ENCODE measurements around the gene RNASE8. TPM values are rescaled to one million over a fixed set of nuclear protein-coding genes. Genes with fewer than 3 reads are reported as not detected.

The RNASE8 gene
- total RNA-seq, 1 donor from 2014 or later, result not detected

DNA sequence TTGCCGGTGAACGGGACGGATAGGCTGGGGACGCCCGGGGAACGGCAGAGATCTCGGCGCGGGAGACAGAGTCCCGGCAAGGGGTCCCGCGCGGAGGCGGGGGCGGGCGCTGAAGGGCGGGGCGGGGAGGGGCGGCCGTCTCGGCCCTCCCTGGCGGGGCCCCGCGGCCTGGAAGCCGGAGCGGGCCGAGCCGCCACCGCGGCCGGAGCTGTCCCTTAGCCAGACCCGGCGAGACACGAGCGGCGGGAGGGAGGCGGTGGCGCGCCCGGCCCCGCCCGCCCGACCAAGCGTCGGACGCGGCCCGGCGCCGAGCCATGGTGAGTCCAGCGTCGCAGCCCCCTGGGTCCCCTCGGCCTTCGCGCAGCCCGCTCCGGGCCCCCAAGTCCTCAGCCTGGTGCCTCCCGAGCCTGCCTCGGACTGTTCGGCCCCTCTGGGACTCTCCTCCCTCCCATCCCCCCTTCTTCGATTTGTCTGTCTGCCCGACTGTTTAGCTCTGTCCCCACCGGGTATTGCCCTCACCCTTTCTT lies 12.5 kb downstream of the RNASE8 start, which contains the start of gene ARHGEF40:
Gene ARHGEF40 (plus strand): TSS at position 222 of the 527 bp plus-strand sequence. CDS start 93 bp downstream, at position 315.
- H3K4me1 Mint-ChIP-seq (ENCODE audit: unreplicated experiment), result peaks cover 15% of the 10 kb centered on the region
- peak; percentile 38 for DNase-seq (ENCODE audit: low spot score)
- peaks cover 5% of the 10 kb centered on the region for H3K36me3 Mint-ChIP-seq (ENCODE audit: low read depth, unreplicated experiment)
- no peaks in the 10 kb centered on the region for H3K9me3 Mint-ChIP-seq (ENCODE audit: unreplicated experiment)
- TF ChIP-seq, protein P1, sequence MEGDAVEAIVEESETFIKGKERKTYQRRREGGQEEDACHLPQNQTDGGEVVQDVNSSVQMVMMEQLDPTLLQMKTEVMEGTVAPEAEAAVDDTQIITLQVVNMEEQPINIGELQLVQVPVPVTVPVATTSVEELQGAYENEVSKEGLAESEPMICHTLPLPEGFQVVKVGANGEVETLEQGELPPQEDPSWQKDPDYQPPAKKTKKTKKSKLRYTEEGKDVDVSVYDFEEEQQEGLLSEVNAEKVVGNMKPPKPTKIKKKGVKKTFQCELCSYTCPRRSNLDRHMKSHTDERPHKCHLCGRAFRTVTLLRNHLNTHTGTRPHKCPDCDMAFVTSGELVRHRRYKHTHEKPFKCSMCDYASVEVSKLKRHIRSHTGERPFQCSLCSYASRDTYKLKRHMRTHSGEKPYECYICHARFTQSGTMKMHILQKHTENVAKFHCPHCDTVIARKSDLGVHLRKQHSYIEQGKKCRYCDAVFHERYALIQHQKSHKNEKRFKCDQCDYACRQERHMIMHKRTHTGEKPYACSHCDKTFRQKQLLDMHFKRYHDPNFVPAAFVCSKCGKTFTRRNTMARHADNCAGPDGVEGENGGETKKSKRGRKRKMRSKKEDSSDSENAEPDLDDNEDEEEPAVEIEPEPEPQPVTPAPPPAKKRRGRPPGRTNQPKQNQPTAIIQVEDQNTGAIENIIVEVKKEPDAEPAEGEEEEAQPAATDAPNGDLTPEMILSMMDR (IDR thresholded peaks at IDR 0.05; ENCODE audit: unreplicated experiment), result no peak
- peak within 1 kb of the TSS; percentile 90 for H3K4me3 Mint-ChIP-seq (ENCODE audit: unreplicated experiment)
- peak within 1 kb of the TSS; percentile 74 for H3K27ac Mint-ChIP-seq (ENCODE audit: unreplicated experiment)
- peaks cover 19% of the 10 kb centered on the region for H3K27me3 Mint-ChIP-seq (ENCODE audit: unreplicated experiment)

DNA sequence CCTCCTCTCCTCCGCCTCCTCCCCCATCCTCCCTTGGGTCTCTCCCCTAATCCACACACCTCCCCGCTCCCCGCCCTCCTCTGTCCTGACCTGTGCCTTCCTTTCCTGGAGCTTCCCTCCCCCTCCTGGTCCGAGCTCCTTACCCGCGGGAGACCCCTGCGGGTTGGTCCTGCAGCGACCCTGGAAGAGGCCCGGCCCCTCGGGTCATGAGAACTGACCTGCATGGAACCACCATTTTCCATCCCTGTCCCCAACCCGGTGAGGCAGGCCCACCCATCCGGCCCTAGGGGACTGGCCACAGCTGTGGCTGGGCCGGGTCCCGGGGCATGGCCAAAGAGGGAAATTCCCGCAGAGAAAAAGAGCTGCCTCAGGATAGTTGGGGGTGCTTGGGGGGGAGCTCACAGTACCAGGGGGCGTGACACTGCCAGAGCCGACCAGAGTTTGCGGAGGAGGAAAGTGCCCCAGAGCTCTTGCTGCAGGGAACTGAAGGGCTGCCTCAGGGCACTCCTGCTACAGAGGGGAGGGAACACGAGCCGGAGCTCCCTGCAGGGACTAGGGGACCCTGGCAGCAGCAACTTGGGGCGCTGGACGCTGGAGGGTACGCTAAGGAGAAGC lies 13.1 kb downstream of the RNASE8 start:
- DNase-seq (ENCODE audit: low spot score), result peak; percentile 51
- Mint-ChIP-seq H3K4me3 (ENCODE audit: unreplicated experiment) (peak overlapping the region; percentile 90), H3K4me1 (ENCODE audit: unreplicated experiment) (peaks cover 15% of the 10 kb centered on the region), H3K27me3 (ENCODE audit: unreplicated experiment) (peaks cover 20% of the 10 kb centered on the region), H3K27ac (ENCODE audit: unreplicated experiment) (peak overlapping the region; percentile 74), H3K36me3 (ENCODE audit: low read depth, unreplicated experiment) (peaks cover 8% of the 10 kb centered on the region), H3K9me3 (ENCODE audit: unreplicated experiment) (no peaks in the 10 kb centered on the region)
- TF ChIP-seq, protein P1 (IDR thresholded peaks at IDR 0.05; ENCODE audit: unreplicated experiment), result no peak

DNA sequence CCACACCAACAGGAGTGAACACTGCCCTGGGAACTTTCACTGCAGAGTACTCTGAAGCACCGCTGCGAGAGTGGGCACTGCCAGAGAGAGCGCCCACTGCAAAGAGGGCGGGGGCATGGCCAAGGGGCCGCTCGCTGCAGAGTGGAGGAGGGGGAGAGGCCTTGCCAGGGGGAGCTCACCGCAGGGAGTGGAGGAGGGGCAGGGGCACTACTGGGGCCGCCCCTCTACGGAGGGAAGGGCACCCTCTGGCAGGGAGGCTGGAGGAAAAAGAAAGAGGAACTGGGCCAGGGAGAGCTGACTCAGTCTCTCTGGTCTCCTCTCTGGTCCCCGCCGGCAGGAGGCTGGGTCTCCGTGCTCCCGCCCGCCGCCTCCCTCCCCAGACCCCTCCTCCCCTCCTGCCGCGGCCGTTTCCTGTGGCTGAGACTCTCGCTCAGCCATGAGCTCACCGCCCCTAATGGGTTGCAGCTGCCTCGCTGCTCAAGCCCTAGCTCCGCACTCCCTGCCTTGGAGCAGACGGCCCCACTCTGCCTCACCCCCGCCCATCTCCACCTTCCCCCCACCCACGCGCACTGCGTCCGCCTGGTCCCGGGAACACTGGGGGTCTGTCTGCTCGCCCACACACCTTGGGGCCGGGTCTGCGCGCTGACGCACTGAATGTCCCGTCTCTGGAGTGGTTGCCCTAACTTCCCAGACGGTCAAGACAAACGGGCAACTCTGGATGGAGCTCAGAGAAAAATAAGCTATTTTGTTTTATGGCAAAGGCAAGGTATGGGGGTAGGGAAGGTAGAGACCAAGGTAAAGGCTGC lies 13.8 kb downstream of the RNASE8 start:
- Mint-ChIP-seq H3K4me1 (ENCODE audit: unreplicated experiment) (peaks cover 15% of the 10 kb centered on the region), H3K27ac (ENCODE audit: unreplicated experiment) (peak overlapping the region; percentile 74), H3K27me3 (ENCODE audit: unreplicated experiment) (peaks cover 22% of the 10 kb centered on the region), H3K4me3 (ENCODE audit: unreplicated experiment) (peak overlapping the region; percentile 90), H3K9me3 (ENCODE audit: unreplicated experiment) (no peaks in the 10 kb centered on the region), H3K36me3 (ENCODE audit: low read depth, unreplicated experiment) (peaks cover 14% of the 10 kb centered on the region)
- DNase-seq (ENCODE audit: low spot score), result peak; percentile 73
- TF ChIP-seq, protein P1 (IDR thresholded peaks at IDR 0.05; ENCODE audit: unreplicated experiment), result no peak

DNA sequence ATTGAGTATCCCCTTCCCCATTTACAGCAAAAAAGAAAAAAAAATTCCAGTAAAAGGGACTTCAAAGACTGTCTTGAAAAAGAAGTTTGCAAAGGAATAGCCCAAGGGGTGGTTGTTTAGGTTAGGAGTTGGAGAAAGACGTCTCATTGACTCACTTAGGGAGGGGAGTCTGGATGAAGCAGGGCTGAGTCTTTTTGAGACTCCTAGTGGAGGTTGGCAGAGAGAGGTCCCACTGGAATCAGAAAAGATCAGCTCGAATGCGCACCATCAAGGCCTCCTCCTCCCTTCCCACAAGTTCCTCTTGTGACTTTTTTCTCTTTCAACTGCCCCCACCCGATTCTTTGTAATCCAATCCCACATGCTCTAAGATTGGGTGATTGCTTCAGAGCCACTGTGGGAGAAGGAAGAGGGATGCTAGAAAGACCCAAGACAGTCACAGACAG lies 14.4 kb downstream of the RNASE8 start:
- TF ChIP-seq, protein P1 (IDR thresholded peaks at IDR 0.05; ENCODE audit: unreplicated experiment), result no peak
- Mint-ChIP-seq H3K27me3 (ENCODE audit: unreplicated experiment) (peaks cover 22% of the 10 kb centered on the region), H3K9me3 (ENCODE audit: unreplicated experiment) (no peaks in the 10 kb centered on the region), H3K27ac (ENCODE audit: unreplicated experiment) (peak overlapping the region; percentile 72), H3K36me3 (ENCODE audit: low read depth, unreplicated experiment) (peaks cover 14% of the 10 kb centered on the region), H3K4me1 (ENCODE audit: unreplicated experiment) (peaks cover 15% of the 10 kb centered on the region), H3K4me3 (ENCODE audit: unreplicated experiment) (peak overlapping the region; percentile 47)
- DNase-seq (ENCODE audit: low spot score), result no peak

Data from endothelial cell (in vitro differentiated cells).